ENCODE data around the gene MPIG6B. TPM values are rescaled to one million over a fixed set of nuclear protein-coding genes. Genes with fewer than 3 reads are reported as not detected.

Gene MPIG6B
- not detected in 2 replicates for total RNA-seq

GRCh38 chr6:31723245-31723979 lies at the start of gene MPIG6B:
Gene MPIG6B (plus strand): TSS chr6:31723373. CDS start chr6:31723384, 11 bp downstream.

GRCh38 chr6:31680226-31681134 lies 42.7 kb upstream of the MPIG6B start, which contains the start of gene LY6G5C:
Gene LY6G5C (minus strand): TSS chr6:31681067. CDS start chr6:31680373, 694 bp downstream.

GRCh38 chr6:31702819-31703716 lies 20.1 kb upstream of the MPIG6B start, which contains the start of gene ABHD16A:
Gene ABHD16A (minus strand): TSS chr6:31703324. CDS start chr6:31703281, 43 bp downstream.

GRCh38 chr6:31706599-31706998 lies 16.6 kb upstream of the MPIG6B start, which contains the start of gene LY6G6F:
Gene LY6G6F (plus strand): TSS chr6:31706866. CDS start chr6:31706907, 41 bp downstream.

GRCh38 chr6:31715022-31715958 lies 7.9 kb upstream of the MPIG6B start, which contains the start of gene LY6G6D:
Gene LY6G6D (plus strand): TSS chr6:31715348. CDS start chr6:31715356, 8 bp downstream.

GRCh38 chr6:31721351-31722020 lies 1.7 kb upstream of the MPIG6B start, which contains the start of gene LY6G6C:
Gene LY6G6C (minus strand): TSS chr6:31721746. CDS start chr6:31721679, 67 bp downstream.

GRCh38 chr6:31728767-31729514 lies 5.8 kb downstream of the MPIG6B start, which contains the start of gene DDAH2:
Gene DDAH2 (minus strand): TSS chr6:31729299. CDS start chr6:31729161, 138 bp downstream.

GRCh38 chr6:31736021-31736767 lies 13.0 kb downstream of the MPIG6B start, which contains the start of gene CLIC1:
Gene CLIC1 (minus strand): TSS chr6:31736530. CDS start chr6:31736300, 230 bp downstream.

GRCh38 chr6:31739639-31740396 lies 16.6 kb downstream of the MPIG6B start, which contains the start of gene MSH5:
Gene MSH5 (plus strand): TSS chr6:31740005. CDS start chr6:31740467, 462 bp downstream.

GRCh38 chr6:31762356-31762755 lies 39.2 kb downstream of the MPIG6B start, which contains the start of gene SAPCD1:
Gene SAPCD1 (plus strand): TSS chr6:31762656. CDS start chr6:31763055, 399 bp downstream.

Small RNAs within 50 kb of the gene (small RNA-seq; reads per million reads assigned to genes)
- not detected for gene LY6G6D
- gene MIR4646 = 0.08 reads per million
- not detected for gene MSH5-SAPCD1
- not detected for gene RNU6-850P
- not detected for gene SAPCD1

Other genes starting within 250 kb of the MPIG6B start
- 17.6 and 24.3 TPM in 2 replicates for gene MICB, start 225.2 kb upstream of the MPIG6B start, total RNA-seq
- not detected in 2 replicates for gene MCCD1, start 194.4 kb upstream of the MPIG6B start, total RNA-seq
- gene DDX39B, start 181.4 kb upstream of the MPIG6B start, total RNA-seq = 458 and 488 TPM in 2 replicates
- 0.33 and 1.2 TPM in 2 replicates for gene ATP6V1G2, start 176.8 kb upstream of the MPIG6B start, total RNA-seq
- gene NFKBIL1, start 175.8 kb upstream of the MPIG6B start, total RNA-seq = 24.1 and 36.9 TPM in 2 replicates
- not detected in 2 replicates for gene LTA, start 151.1 kb upstream of the MPIG6B start, total RNA-seq
- gene TNF, start 147.8 kb upstream of the MPIG6B start, total RNA-seq = not detected in 2 replicates
- 3.9 and 4.7 TPM in 2 replicates for gene LTB, start 140.9 kb upstream of the MPIG6B start, total RNA-seq
- 0.48 TPM in 1 of 2 replicates, not detected in the other for gene LST1, start 137.1 kb upstream of the MPIG6B start, total RNA-seq
- gene NCR3, start 130.4 kb upstream of the MPIG6B start, total RNA-seq = not detected in 2 replicates
- not detected in 2 replicates for gene AIF1, start 108.1 kb upstream of the MPIG6B start, total RNA-seq
- gene PRRC2A, start 102.7 kb upstream of the MPIG6B start, total RNA-seq = 91.2 and 102 TPM in 2 replicates
- gene BAG6, start 70.7 kb upstream of the MPIG6B start, total RNA-seq = 239 and 265 TPM in 2 replicates
- gene APOM, start 67.5 kb upstream of the MPIG6B start, total RNA-seq = 0.29 and 0.65 TPM in 2 replicates
- gene C6orf47, start 62.6 kb upstream of the MPIG6B start, total RNA-seq = 20.6 and 21.4 TPM in 2 replicates
- 15.1 and 17.3 TPM in 2 replicates for gene GPANK1, start 58.4 kb upstream of the MPIG6B start, total RNA-seq
- gene CSNK2B, start 57.3 kb upstream of the MPIG6B start, total RNA-seq = 205 and 210 TPM in 2 replicates
- gene LY6G5B, start 53.4 kb upstream of the MPIG6B start, total RNA-seq = 4.2 and 6.1 TPM in 2 replicates
- 1.3 and 2.4 TPM in 2 replicates for gene LY6G5C, start 42.3 kb upstream of the MPIG6B start, total RNA-seq
- gene ABHD16A, start 20.0 kb upstream of the MPIG6B start, total RNA-seq = 37.9 and 40.5 TPM in 2 replicates
- gene LY6G6F, start 16.5 kb upstream of the MPIG6B start, total RNA-seq = not detected in 2 replicates
- not detected in 2 replicates for gene LY6G6D, start 8.0 kb upstream of the MPIG6B start, total RNA-seq
- not detected in 2 replicates for gene LY6G6C, start 1.6 kb upstream of the MPIG6B start, total RNA-seq
- gene DDAH2, start 5.9 kb downstream of the MPIG6B start, total RNA-seq = 87.2 and 113 TPM in 2 replicates
- gene CLIC1, start 13.2 kb downstream of the MPIG6B start, total RNA-seq = 800 and 906 TPM in 2 replicates
- 12.7 and 18.8 TPM in 2 replicates for gene MSH5, start 16.6 kb downstream of the MPIG6B start, total RNA-seq
- 2.1 TPM in 1 of 2 replicates, not detected in the other for gene SAPCD1, start 39.3 kb downstream of the MPIG6B start, total RNA-seq
- gene VWA7, start 54.0 kb downstream of the MPIG6B start, total RNA-seq = 0.10 and 0.65 TPM in 2 replicates
- 78.5 and 88.8 TPM in 2 replicates for gene VARS1, start 72.4 kb downstream of the MPIG6B start, total RNA-seq
- 42.8 and 45.1 TPM in 2 replicates for gene LSM2, start 83.6 kb downstream of the MPIG6B start, total RNA-seq
- gene HSPA1L, start 91.9 kb downstream of the MPIG6B start, total RNA-seq = 0.98 and 1.1 TPM in 2 replicates
- gene HSPA1A, start 92.2 kb downstream of the MPIG6B start, total RNA-seq = 53.3 and 53.9 TPM in 2 replicates
- gene HSPA1B, start 104.4 kb downstream of the MPIG6B start, total RNA-seq = 37.2 and 55.5 TPM in 2 replicates
- 53.2 and 55.9 TPM in 2 replicates for gene NEU1, start 139.4 kb downstream of the MPIG6B start, total RNA-seq
- gene SLC44A4, start 155.6 kb downstream of the MPIG6B start, total RNA-seq = under 0.01 and 0.29 TPM in 2 replicates
- gene EHMT2, start 174.3 kb downstream of the MPIG6B start, total RNA-seq = 37.7 and 51.6 TPM in 2 replicates
- 1.5 and 2.6 TPM in 2 replicates for gene ZBTB12, start 178.7 kb downstream of the MPIG6B start, total RNA-seq
- gene C2, start 204.3 kb downstream of the MPIG6B start, total RNA-seq = 0.65 TPM in 1 of 2 replicates, not detected in the other
- 0.98 and 1.2 TPM in 2 replicates for gene CFB, start 222.7 kb downstream of the MPIG6B start, total RNA-seq
- gene NELFE, start 235.6 kb downstream of the MPIG6B start, total RNA-seq = 94.7 and 131 TPM in 2 replicates
- gene SKIC2, start 235.8 kb downstream of the MPIG6B start, total RNA-seq = 49.4 and 58.1 TPM in 2 replicates
- gene DXO, start 248.8 kb downstream of the MPIG6B start, total RNA-seq = 13.1 and 15.2 TPM in 2 replicates

All from vein endothelial cell (primary cell).